Osteocyte (in vitro differentiated cells): ENCODE data around the gene DGLUCY. TPM values are rescaled to one million over a fixed set of nuclear protein-coding genes. Genes with fewer than 3 reads are reported as not detected.

Experiments used
- DNase-seq: peaks from one replicate; pipeline ENCODE4 v3.0.0; 2021; ENCODE audit warnings: mixed read lengths; ENCODE audit not compliant: unreplicated experiment; ENCODE audit errors: extremely low spot score
- H3K27ac Mint-ChIP-seq: one replicate; pipeline ENCODE4 v1.8.0; 2021; ENCODE audit warnings: mild to moderate bottlenecking, mixed read lengths; ENCODE audit not compliant: unreplicated experiment
- H3K27me3 Mint-ChIP-seq: one replicate; pipeline ENCODE4 v1.8.0; 2021; ENCODE audit warnings: mixed read lengths; ENCODE audit not compliant: unreplicated experiment
- H3K36me3 Mint-ChIP-seq: one replicate; pipeline ENCODE4 v1.8.0; 2021; ENCODE audit warnings: mixed read lengths; ENCODE audit not compliant: unreplicated experiment
- H3K4me1 Mint-ChIP-seq: one replicate; pipeline ENCODE4 v1.8.0; 2021; ENCODE audit warnings: mixed read lengths; ENCODE audit not compliant: unreplicated experiment
- H3K4me3 Mint-ChIP-seq: one replicate; pipeline ENCODE4 v1.8.0; 2021; ENCODE audit warnings: mild to moderate bottlenecking, moderate library complexity, mixed read lengths; ENCODE audit not compliant: unreplicated experiment
- H3K9me3 Mint-ChIP-seq: one replicate; pipeline ENCODE4 v1.8.0; 2021; ENCODE audit warnings: mixed read lengths; ENCODE audit not compliant: unreplicated experiment
- total RNA-seq: library from RNA; stranded (reverse); gene quantifications from 2 replicates; pipeline ENCODE4 v1.2.1, GENCODE V29; 2021
- TF ChIP-seq, protein P1 (sequence below): fragments of 200-600 bp; sonication (generic); IDR thresholded peaks from 2 replicates; pipeline ENCODE4 v1.5.0; 2021; ENCODE audit warnings: antibody characterized with exemption, mild to moderate bottlenecking, moderate library complexity

DGLUCY gene
- total RNA-seq, 1 donor from 2014 or later, result 20.4 TPM

DNA sequence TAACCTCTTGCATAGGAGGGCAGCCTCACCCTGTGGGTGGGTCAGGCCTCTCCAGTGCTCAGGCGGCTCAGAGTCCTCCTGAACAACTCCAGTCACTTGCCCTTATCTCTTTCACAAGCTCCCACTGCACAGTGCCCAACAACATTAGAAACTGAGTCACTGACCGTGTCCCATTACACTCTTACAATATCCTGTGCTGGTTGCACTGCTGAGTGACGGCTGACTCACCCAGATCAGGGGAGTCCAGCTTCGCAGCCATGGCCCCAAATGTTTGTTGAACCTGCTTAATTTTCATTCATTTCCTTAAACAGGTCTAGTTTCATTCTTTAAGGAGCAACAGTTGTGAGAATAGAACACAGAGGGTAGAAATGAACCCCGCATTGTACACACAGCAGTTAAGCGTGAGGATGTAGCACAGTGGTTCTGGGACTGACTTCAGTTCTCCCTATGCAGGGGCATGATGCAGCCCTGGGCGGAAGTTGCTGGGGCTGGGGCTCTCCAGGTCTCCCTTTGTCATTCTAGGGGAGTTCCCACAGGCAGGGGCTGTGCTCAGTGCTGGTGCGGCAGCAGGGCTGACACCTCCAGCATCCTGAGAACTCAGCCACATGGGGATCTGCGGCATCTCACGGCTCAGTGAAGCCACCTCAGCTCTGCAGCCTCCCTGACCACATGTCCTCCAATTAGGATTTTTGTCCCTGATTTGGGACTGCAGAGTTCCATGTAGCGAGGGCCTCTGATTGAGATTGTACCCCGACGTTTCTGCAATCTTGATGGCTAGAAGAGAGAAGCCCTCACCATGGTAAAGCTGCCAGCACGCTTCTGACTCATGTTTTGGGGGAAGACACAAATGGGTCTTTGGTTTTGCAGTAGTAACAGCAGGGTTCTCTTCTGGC, 114.5 kb downstream of the DGLUCY start:
- H3K27me3 Mint-ChIP-seq, result no peaks in the 10 kb centered on the region
- H3K9me3 Mint-ChIP-seq, result peaks cover 11% of the 10 kb centered on the region
- peaks cover 4% of the 10 kb centered on the region for H3K4me1 Mint-ChIP-seq
- no peak overlapping the region for H3K4me3 Mint-ChIP-seq
- TF ChIP-seq, protein P1, sequence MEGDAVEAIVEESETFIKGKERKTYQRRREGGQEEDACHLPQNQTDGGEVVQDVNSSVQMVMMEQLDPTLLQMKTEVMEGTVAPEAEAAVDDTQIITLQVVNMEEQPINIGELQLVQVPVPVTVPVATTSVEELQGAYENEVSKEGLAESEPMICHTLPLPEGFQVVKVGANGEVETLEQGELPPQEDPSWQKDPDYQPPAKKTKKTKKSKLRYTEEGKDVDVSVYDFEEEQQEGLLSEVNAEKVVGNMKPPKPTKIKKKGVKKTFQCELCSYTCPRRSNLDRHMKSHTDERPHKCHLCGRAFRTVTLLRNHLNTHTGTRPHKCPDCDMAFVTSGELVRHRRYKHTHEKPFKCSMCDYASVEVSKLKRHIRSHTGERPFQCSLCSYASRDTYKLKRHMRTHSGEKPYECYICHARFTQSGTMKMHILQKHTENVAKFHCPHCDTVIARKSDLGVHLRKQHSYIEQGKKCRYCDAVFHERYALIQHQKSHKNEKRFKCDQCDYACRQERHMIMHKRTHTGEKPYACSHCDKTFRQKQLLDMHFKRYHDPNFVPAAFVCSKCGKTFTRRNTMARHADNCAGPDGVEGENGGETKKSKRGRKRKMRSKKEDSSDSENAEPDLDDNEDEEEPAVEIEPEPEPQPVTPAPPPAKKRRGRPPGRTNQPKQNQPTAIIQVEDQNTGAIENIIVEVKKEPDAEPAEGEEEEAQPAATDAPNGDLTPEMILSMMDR, result no peak
- no peak overlapping the region for H3K27ac Mint-ChIP-seq
- peaks cover 5% of the 10 kb centered on the region for H3K36me3 Mint-ChIP-seq
- no peak for DNase-seq

DNA sequence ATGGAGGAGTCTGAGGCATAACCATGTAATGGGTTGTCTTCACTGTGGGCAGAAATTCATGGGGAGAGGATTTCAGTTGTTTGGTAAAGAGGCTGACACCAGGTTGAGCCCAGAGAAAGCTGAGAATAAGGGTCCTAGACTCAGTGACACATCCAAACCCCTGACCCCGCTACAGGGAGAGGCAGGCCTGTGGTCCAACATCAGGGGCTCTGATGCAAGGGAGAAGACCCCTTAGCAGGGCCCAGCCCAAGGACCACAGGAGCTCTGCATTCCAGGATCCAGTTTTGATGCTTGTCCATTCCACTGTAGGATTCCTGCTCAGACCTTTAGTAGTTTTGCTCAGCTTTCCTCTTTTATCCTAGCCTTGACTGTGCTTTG, 115.1 kb downstream of the DGLUCY start:
- H3K4me3 Mint-ChIP-seq, result no peak overlapping the region
- H3K27ac Mint-ChIP-seq, result no peak overlapping the region
- H3K9me3 Mint-ChIP-seq, result peaks cover 11% of the 10 kb centered on the region
- H3K27me3 Mint-ChIP-seq, result no peaks in the 10 kb centered on the region
- peaks cover 4% of the 10 kb centered on the region for H3K4me1 Mint-ChIP-seq
- DNase-seq, result no peak
- H3K36me3 Mint-ChIP-seq, result peaks cover 5% of the 10 kb centered on the region
- TF ChIP-seq, protein P1, result no peak

DNA sequence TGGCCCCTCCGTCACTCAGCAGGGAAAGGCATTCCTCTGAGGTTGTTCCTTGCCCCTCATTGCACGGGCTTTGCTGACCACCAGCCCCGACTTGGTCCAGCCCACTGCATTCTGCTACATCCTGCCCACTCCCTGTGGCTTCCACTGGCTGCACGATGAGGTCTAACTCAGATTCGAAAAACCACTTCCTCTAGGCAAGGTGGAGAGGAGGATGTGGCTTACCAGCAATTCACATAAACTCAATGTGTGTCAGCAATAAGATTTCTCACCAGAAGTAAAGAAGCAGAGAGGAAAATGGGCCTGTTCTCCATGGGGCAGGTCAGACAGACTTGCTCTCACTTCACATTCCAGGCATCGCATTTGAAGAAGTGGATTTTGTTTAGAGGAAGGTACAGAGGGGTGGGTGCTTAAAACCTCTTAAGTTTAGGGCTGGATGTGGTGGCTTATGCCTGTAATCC, 115.9 kb downstream of the DGLUCY start:
- H3K4me3 Mint-ChIP-seq, result no peak overlapping the region
- H3K36me3 Mint-ChIP-seq, result peaks cover 5% of the 10 kb centered on the region
- TF ChIP-seq, protein P1, result no peak
- DNase-seq, result no peak
- peaks cover 11% of the 10 kb centered on the region for H3K9me3 Mint-ChIP-seq
- H3K4me1 Mint-ChIP-seq, result peaks cover 4% of the 10 kb centered on the region
- no peak overlapping the region for H3K27ac Mint-ChIP-seq
- no peaks in the 10 kb centered on the region for H3K27me3 Mint-ChIP-seq

DNA sequence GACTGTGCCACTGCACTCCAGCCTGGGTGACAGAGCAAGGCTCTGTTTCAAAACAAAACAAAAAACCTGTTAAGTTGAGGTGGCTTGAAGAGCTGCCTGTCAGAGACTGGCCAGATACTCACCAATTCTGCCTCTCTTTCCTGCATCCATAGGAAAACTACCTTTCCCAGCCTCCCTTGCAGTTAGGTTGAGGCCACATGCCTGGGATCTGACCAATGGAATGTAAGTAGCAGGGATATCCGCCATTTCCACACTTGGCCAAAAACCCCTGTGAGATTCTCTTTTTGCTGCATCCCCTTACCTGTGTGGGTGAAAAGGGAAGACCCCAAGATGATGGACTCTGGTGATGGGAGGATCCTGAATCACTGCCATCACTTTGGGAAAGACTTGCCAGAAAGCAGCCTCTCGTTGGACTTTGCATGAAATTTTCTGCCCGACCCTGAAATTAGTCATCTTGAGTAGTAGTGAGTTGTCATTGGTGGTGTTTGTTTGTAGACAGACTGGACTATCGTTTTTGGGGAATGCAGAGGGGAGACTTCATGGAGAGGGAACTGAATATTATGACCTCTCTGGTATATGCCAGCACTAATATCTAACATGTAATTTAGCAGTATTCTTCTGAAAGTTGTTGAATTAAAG, 116.6 kb downstream of the DGLUCY start:
- peaks cover 3% of the 10 kb centered on the region for H3K36me3 Mint-ChIP-seq
- TF ChIP-seq, protein P1, result no peak
- H3K27ac Mint-ChIP-seq, result no peak overlapping the region
- H3K4me1 Mint-ChIP-seq, result peaks cover 4% of the 10 kb centered on the region
- no peak overlapping the region for H3K4me3 Mint-ChIP-seq
- H3K9me3 Mint-ChIP-seq, result peaks cover 11% of the 10 kb centered on the region
- no peak for DNase-seq
- no peaks in the 10 kb centered on the region for H3K27me3 Mint-ChIP-seq

DNA sequence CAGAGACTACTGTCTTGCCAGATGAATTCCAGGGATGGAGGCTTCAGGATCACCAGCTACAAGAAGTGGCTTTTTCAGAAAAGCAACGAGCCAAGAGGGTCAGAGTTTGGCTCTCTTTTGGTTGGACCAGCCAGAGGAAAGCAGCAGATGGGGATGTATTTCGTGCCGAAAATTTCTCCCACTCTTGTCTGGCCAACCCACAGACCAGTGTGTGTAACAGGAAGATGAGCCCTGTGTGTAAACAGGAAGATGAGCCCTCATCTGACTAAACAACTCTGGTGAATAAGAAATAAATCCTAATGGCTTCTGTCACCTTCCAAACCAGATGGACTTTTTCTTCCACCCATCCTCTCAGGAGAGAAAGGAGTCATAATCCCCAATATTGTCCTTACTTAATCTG, 117.6 kb downstream of the DGLUCY start:
- Mint-ChIP-seq H3K4me1 (peaks cover 4% of the 10 kb centered on the region), H3K9me3 (peaks cover 11% of the 10 kb centered on the region), H3K36me3 (peaks cover 3% of the 10 kb centered on the region), H3K4me3 (no peak overlapping the region), H3K27me3 (no peaks in the 10 kb centered on the region), H3K27ac (no peak overlapping the region)
- no peak for DNase-seq
- TF ChIP-seq, protein P1, result no peak
